Measurements from ENCODE around the gene KCMF1.
A peak's percentile ranks its signal among the peaks of the same experiment; 100 is the strongest.

KCMF1 gene

DNA sequence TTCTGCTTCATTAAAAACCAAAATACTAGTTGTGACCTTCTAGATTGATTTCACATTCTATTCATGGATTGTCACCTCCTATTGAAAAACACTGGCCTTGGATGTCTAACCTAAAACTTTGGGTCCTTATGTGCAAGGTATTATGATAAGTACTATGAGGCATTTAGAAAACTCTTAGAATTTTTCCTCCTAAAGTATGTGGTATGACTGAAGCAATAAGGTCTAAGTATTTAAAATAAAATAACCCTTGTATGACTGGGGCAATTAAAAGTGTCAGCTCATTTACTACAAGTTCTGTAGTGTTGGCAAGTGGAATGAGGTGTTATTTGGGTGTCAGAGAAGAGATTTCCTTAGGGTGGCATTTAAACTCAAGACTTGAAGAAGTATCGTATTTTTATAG is 15.1 kb downstream of the KCMF1 start:
- DNase-seq (ENCODE audit: low spot score): no peak

DNA sequence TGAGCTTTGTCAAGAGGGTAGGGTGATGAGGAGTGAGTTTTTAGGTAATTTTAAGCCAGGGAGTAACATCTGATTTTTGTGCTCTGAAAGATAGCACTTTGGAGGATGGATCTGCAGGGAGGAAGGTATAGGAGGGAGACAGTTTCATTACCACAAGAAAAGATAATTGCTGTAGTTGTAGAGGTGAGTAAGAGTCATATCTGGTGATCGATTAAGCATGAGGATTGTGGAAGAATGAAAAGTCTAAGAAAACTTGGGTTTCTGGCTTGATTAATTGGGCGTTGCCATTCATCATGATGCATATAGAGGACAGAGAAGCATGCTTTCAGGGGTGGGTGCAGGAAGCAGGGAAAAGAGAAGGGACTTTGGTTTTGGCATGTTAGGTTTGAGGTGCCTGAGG is 18.5 kb downstream of the KCMF1 start:
- DNase-seq (ENCODE audit: low spot score): no peak

DNA sequence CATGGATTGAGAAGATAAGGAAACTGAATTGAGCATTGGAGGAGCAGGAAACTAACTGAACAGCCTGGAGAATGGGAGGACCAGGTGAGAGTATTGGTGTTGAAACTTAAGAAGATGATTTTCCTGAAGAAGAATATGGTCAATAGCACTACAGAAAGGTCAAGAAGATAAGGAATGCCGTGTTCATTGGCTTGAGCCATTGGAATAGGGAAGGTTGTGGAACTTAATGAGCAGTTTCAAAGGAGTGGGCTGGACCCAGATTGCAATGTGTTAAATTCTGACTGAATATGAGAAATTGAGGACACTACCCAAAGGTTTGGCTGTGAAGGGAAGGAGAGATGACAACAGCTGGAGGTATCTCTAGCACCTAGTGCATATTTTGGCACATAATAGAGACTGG is 19.0 kb downstream of the KCMF1 start:
- DNase-seq (ENCODE audit: low spot score): no peak

DNA sequence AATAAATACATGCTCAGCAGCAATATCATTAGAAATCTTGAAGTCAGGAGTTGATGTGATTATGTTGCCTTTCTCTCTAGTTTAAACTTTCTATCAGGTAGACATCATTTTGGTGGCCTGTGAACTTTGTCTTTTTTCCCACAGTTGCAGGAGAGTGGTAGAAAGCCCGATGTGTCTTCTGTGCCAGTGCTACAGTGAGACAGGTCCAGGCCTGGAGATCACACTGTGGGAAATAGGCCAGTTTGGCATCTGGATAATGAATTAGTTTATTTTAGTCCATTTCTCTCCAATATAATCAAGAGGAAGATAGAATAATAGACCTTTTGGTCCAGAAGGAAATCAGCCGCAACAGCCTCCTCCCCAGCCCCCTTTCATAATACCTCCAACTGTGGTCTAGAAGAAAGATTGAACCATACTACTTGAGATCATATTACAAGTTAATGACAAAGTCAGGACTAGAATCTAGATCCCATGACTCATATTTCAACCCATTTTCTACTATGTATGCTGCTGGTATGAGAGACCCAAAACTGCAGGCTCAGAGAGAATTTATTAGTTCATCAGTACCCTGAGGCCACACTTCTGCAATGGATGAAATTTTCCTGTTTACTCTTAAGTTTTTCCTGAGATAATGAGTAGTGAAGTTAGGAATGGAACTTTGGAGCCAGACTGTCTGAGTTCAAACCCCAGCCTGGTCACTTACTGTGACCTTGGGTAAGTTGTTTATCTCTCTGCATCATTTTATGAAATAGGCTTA is 20.6 kb downstream of the KCMF1 start:
- no peak for DNase-seq (ENCODE audit: low spot score)

- DNase-seq (ENCODE audit: low spot score): no peak
Measured at GRCh38 chr2:84995826-84996225, 24.9 kb downstream of the KCMF1 start.

GRCh38 chr2:84996909-84997308 is 25.9 kb downstream of the KCMF1 start:
- no peak for DNase-seq (ENCODE audit: low spot score)

GRCh38 chr2:84999553-84999955 is 28.6 kb downstream of the KCMF1 start:
- no peak for DNase-seq (ENCODE audit: low spot score)

DNA sequence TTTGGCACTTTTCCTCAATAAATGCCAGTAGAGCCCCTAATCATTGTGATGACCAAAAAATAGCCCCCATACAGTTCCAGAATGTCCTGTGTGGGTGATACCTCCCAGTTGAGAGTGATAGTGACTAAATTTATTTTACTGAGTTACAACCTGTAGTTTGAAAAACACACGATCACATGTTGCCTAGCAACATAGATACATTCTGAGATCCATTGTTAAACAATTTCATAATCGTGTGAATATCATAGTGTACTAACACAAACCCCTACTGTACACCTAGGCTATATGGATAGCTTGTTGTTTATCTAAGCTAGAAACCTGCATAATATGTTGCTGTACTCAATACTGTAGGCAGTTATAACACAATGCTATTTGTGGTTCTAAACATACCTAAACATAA is 30.6 kb downstream of the KCMF1 start:
- DNase-seq (ENCODE audit: low spot score): no peak

DNA sequence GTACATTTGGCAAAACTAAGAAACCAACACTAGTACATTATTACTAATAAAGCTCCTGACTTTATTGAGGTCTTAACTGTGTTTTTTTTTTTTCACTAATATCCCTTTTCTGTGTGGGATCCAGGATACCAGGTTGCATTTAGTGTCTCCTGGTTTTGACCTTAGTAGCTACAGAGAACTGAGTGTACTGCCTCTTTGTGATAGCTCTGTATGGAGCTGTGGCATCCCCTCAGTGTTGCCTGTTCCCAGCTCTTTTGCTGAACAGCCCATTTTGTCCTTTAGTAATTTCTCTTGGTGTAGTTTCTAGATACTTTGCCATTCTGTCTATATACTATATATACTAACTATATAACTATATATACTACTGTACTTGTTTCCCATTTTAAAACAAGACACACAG is 31.6 kb downstream of the KCMF1 start:
- DNase-seq (ENCODE audit: low spot score): no peak

DNA sequence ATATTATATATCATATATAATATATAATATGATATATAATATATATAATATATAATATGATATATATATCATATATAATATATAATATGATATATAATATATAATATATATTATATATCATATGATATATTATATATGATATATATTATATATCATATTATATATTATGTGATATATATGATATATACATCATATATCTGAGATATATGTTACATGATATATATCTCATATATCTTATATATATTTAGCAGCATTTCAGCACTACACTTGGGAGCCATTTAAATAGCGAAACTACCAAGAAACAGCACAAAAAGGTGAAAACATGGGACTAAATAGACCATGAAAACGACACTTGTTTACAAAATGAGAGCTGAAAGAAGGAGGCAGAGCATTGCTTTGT is 37.3 kb downstream of the KCMF1 start:
- no peak for DNase-seq (ENCODE audit: low spot score)

GRCh38 chr2:85009019-85009618 is 38.2 kb downstream of the KCMF1 start:
- no peak for DNase-seq (ENCODE audit: low spot score)

- DNase-seq (ENCODE audit: low spot score): no peak
Measured at GRCh38 chr2:85010404-85010803, 39.4 kb downstream of the KCMF1 start.

DNA sequence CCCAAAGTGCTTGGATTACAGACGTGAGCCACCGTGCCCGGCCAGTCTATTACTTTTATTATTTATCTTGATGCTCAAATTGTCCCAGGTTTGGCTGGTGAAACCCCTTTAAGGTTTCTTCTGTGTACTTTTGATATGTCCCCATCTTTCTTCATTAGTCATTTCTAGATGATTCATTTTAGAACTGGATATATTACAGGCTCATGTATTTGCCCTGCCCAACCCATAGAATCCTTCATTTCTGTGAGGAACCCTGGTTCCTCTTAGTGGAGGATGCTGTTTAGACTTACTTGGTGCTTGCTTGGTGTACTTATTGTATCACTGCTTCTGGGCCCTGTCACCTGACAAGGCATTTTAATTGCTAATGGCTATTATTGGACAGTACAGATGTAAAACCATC is 40.1 kb downstream of the KCMF1 start:
- peak; percentile 34 for DNase-seq (ENCODE audit: low spot score)

DNA sequence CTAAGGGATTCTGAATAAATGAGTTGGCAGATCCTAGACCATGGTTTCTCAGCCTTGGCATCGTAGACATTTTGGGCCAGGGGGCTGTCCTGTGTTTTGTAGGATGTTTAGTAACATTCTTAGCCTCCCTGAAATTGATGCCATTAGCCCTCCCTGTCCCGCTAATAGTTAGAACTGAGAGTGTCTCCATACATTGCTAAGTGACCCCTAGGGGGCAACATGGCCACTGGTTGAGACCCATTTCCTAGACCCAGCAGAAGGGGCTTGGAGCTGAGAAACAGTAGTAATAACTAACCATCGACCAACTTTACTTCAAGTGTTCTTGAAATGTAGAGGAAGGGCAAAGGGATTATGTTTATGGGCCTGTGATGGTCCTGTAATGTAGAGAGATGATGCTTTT is 40.8 kb downstream of the KCMF1 start:
- no peak for DNase-seq (ENCODE audit: low spot score)

DNA sequence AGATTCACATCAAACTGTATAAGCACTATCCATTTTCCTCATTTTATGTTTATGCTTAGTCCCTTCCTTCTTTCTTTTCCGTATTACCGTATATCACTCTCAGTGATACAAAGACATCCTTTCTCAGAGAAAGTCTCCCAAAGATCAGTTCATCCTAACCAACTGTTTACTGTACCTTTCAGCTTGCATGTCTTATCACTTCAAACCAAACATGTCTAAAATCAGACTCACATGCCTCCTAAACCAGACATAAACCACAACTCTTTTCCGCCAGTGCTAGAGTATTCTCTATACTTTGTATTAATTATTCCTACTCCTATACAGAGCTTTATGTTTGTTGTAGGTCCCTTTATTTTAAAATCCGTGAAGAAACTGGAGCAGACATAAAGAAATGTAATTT is 41.5 kb downstream of the KCMF1 start:
- no peak for DNase-seq (ENCODE audit: low spot score)

- DNase-seq (ENCODE audit: low spot score): no peak
Measured at GRCh38 chr2:85012855-85013254, 41.9 kb downstream of the KCMF1 start.

DNA sequence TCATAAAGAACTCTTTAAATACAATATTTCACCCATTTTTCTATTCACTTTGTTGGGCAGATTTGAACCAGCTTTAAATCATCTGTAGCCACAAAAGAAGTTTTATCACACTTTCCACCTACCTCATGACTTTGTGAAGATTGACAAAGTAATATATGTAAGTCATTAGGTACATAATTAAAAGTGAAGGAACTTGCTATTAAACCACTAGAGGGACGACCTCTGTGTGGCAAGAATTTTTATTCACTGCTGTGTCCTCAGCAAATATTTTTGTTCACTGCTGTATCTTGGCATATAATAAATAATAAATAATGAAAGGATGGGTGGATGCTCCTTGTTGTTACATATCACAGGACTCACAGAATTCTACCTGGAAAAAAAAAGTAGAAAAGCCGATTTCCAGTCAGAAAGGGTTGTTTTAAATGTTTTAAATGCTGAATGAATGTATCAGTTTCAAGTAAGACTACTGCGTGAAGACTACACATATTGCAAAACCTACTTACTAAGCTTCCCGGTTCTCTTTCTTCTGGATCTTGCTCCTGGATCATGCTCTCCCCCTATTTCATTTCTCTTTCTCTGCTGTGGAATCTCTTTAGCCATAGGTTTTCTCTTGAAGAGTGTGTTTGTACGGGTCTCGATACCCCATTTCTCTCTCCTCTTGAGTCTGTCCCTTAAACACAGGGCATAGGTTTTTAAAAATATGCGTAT is 44.8 kb downstream of the KCMF1 start:
- DNase-seq (ENCODE audit: low spot score): no peak

GRCh38 chr2:85016446-85016845 is 45.5 kb downstream of the KCMF1 start:
- DNase-seq (ENCODE audit: low spot score): no peak

DNA sequence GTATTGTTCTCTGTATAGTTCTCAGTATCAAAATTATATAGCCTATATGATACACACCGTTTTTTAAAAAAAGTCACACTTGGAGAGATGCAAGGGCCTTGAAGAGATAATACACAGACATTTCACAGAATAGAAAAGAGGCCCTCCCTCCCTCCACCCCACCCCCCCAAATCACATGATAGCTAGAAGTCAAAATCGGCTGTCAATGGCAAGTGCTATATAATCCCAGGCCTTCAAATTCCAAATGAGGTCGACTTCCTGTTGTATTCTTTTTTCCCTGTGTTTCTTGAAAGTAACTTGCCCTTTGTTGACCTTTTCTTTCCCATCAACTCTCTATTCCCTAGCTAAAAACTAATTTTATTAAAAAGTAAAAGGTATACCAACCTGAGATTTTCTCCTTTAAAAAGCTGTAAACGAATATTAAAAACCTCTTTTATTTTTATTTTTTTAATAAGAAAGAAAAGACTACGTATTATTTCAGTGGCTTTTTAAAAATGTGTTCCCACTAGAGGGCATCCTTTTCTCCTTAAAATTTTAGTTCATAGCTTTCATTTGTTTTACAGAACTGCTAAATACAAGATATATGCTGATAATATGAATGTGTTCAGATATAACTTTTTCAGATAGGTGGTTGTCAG is 46.6 kb downstream of the KCMF1 start:
- DNase-seq (ENCODE audit: low spot score): no peak

DNA sequence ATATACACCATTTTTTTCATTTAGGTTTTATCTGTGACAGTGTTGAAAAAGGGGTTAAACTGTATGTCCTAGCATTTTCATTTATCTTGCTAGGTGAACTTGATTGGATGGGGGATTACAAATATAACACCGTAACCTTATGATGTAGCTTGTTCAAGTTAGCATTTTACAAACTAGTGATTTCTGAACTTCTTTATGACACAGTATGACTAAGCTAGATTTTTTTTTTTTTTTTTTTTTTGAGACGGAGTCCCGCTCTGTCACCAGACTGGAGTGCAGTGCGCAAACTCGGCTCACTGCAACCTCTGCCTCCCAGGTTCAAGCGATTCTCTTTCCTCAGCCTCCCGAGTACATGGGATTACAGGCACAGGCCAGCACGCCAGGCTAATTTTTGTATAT is 47.1 kb downstream of the KCMF1 start:
- DNase-seq (ENCODE audit: low spot score): peak; percentile 45

GRCh38 chr2:85019121-85019520 is 48.2 kb downstream of the KCMF1 start:
- DNase-seq (ENCODE audit: low spot score): no peak

- DNase-seq (ENCODE audit: low spot score): no peak
Measured at GRCh38 chr2:85022232-85022631, 51.3 kb downstream of the KCMF1 start.

Measured in activated CD4-positive, alpha-beta T cell treated with anti-CD3 and anti-CD28 coated beads, Interleukin-2, Interleukin-4, amounts not matched to agents 100 ng/mL and 50 ng/mL, durations not matched to agents 16 hours and 8 hours (primary cell).